Muscle layer of duodenum (tissue), 2 donors: ENCODE measurements around the gene TIAM1.

Source experiments
- H3K27ac ChIP-seq: one replicate; pipeline ENCODE4 v1.7.0; 2013; ENCODE audit warnings: mild to moderate bottlenecking, low read length
- H3K27me3 ChIP-seq: one replicate; pipeline ENCODE4 v1.7.0; 2013; ENCODE audit warnings: low read depth, mild to moderate bottlenecking, control low read depth, low read length
- H3K36me3 ChIP-seq, 2 donors: one replicate each; pipeline ENCODE4 v1.7.0; 2013; ENCODE audit warnings: low read length in 2 of 2, control low read depth in 1 of 2, mild to moderate bottlenecking in 1 of 2; ENCODE audit not compliant: insufficient read depth in 2 of 2, control insufficient read depth in 1 of 2
- H3K4me1 ChIP-seq, 2 donors: one replicate each; pipeline ENCODE4 v1.7.0; 2013; ENCODE audit warnings: low read length in 2 of 2, mild to moderate bottlenecking in 2 of 2, control low read depth in 1 of 2, moderate library complexity in 1 of 2; ENCODE audit not compliant: insufficient read depth in 2 of 2, control insufficient read depth in 1 of 2
- H3K4me3 ChIP-seq, 2 donors: one replicate each; pipeline ENCODE4 v1.7.0; 2013; ENCODE audit warnings: low read length in 2 of 2, low read depth in 1 of 2, mild to moderate bottlenecking in 1 of 2
- H3K9me3 ChIP-seq, 2 donors: one replicate each; pipeline ENCODE4 v1.7.0; 2013; ENCODE audit warnings: low read length in 2 of 2, control low read depth in 1 of 2, mild to moderate bottlenecking in 1 of 2; ENCODE audit not compliant: control insufficient read depth in 1 of 2
- donor health status: healthy.

The TIAM1 gene

GRCh38 chr21:31282095-31282709 lies 61.9 kb downstream of the TIAM1 start:
- Histone ChIP-seq H3K27me3 (no peaks in the 10 kb centered on the region), H3K4me3 (no peak overlapping the region), H3K36me3 (no peaks in the 10 kb centered on the region), H3K4me1 (no peaks in the 10 kb centered on the region), H3K27ac (no peak overlapping the region), H3K9me3 (no peaks in the 10 kb centered on the region)

- Histone ChIP-seq H3K27me3 (no peaks in the 10 kb centered on the region), H3K4me1 (no peaks in the 10 kb centered on the region), H3K27ac (no peak overlapping the region), H3K4me3 (no peak overlapping the region), H3K9me3 (no peaks in the 10 kb centered on the region), H3K36me3 (no peaks in the 10 kb centered on the region)
Observed at GRCh38 chr21:31281561-31281960, 62.5 kb downstream of the TIAM1 start.

DNA sequence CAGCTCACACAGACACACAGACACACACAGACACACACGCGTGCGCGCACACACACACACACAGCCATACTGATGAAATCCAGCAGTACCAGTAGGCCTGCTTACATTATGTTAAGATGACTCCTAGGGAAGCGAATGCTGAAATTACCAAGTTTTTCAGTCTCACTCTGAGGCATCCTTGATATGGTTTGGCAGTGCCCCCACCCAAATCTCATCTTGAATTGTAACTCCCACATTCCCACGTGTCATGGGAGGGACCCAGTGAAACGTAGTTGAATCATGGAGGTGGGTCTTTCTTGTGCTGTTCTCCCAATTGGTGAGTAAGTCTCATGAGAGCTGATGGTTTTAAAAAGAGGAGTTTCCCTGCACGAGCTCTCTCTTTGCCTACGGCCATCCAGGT lies 64.1 kb downstream of the TIAM1 start:
- Histone ChIP-seq H3K4me1 (no peaks in the 10 kb centered on the region), H3K9me3 (no peaks in the 10 kb centered on the region), H3K27ac (no peak overlapping the region), H3K36me3 (no peaks in the 10 kb centered on the region), H3K27me3 (no peaks in the 10 kb centered on the region), H3K4me3 (no peak overlapping the region)

DNA sequence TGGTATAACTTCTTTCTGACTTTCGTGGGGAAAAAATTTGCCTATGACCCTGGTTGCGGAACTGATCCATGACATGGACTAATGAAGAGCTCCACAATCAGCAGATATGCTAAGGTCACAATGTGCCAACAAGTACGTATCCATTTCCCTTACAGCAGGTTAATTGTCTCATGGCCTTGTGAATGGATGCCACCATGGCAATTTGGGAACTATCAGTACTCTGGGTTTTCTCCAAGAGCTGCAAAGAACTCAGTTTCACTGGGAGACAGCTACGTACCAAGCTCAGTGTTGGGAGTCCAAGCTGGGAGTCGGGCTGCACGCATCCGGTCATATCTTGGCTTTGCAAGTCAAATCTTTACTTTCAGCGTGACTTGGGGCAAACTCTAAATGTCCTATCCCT lies 64.8 kb downstream of the TIAM1 start:
- H3K4me3 ChIP-seq: no peak overlapping the region
- H3K27me3 ChIP-seq: no peaks in the 10 kb centered on the region
- no peak overlapping the region for H3K27ac ChIP-seq
- no peaks in the 10 kb centered on the region for H3K36me3 ChIP-seq
- no peaks in the 10 kb centered on the region for H3K4me1 ChIP-seq
- no peaks in the 10 kb centered on the region for H3K9me3 ChIP-seq

- Histone ChIP-seq H3K4me3 (no peak overlapping the region), H3K4me1 (no peaks in the 10 kb centered on the region), H3K9me3 (no peaks in the 10 kb centered on the region), H3K27me3 (no peaks in the 10 kb centered on the region), H3K27ac (no peak overlapping the region), H3K36me3 (no peaks in the 10 kb centered on the region)
Observed at GRCh38 chr21:31278511-31279130, 65.4 kb downstream of the TIAM1 start.

- Histone ChIP-seq H3K4me3 (no peak overlapping the region), H3K9me3 (no peaks in the 10 kb centered on the region), H3K27ac (no peak overlapping the region), H3K4me1 (no peaks in the 10 kb centered on the region), H3K36me3 (no peaks in the 10 kb centered on the region), H3K27me3 (no peaks in the 10 kb centered on the region)
Observed at GRCh38 chr21:31276663-31277062, 67.4 kb downstream of the TIAM1 start.

GRCh38 chr21:31275901-31276300 lies 68.2 kb downstream of the TIAM1 start:
- Histone ChIP-seq H3K27me3 (no peaks in the 10 kb centered on the region), H3K27ac (no peak overlapping the region), H3K4me1 (no peaks in the 10 kb centered on the region), H3K9me3 (no peaks in the 10 kb centered on the region), H3K4me3 (no peak overlapping the region), H3K36me3 (no peaks in the 10 kb centered on the region)

DNA sequence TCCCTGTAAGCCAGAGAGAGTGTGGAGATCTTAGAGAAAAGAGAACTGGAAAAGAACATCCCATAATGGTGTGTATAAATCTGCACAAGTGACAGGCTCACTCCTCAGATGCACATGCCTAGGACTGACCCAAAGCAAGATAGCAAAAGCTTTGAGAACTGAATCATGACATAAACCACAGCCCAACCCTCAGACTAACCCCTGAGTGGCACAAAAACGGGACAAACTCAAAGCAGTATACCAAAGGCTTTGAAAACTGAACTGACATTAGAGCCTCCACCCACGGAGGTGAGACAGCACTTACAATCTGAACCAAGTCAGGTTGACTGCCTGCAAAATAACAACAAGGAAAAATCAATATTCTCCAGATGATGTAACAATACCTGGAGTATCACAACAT lies 70.8 kb downstream of the TIAM1 start:
- no peak overlapping the region for H3K27ac ChIP-seq
- H3K27me3 ChIP-seq: no peaks in the 10 kb centered on the region

GRCh38 chr21:31268090-31268489 lies 76.0 kb downstream of the TIAM1 start:
- Histone ChIP-seq H3K36me3 (no peaks in the 10 kb centered on the region), H3K27me3 (no peaks in the 10 kb centered on the region), H3K27ac (no peak overlapping the region), H3K4me3 (no peak overlapping the region), H3K4me1 (no peaks in the 10 kb centered on the region), H3K9me3 (no peaks in the 10 kb centered on the region)

More for the DNA sequence above, 70.8 kb downstream of the TIAM1 start:
- H3K36me3 ChIP-seq: no peaks in the 10 kb centered on the region
- H3K9me3 ChIP-seq: no peaks in the 10 kb centered on the region
- no peak overlapping the region for H3K4me3 ChIP-seq
- H3K4me1 ChIP-seq: no peaks in the 10 kb centered on the region

DNA sequence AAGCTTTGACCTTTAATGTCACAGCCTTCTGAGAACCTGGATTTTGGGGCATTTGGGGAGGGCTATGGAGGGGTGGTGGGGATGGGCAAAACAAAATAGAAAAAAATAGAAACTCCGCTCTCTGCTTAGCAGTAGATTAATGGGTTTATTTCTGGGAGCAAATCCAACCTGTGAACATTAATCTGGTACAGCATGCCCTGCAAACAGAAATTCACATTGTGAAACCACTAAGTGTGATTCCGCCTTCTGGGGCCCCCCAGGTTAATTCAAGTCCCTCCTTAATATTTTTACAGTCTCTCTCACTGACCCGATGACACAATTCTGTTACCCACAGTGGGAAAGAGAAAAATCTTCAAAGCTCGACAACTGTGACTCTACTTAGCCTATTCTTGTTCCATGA lies 76.4 kb downstream of the TIAM1 start:
- no peak overlapping the region for H3K27ac ChIP-seq
- no peaks in the 10 kb centered on the region for H3K27me3 ChIP-seq
- H3K9me3 ChIP-seq: no peaks in the 10 kb centered on the region
- no peaks in the 10 kb centered on the region for H3K36me3 ChIP-seq
- H3K4me3 ChIP-seq: no peak overlapping the region
- H3K4me1 ChIP-seq: no peaks in the 10 kb centered on the region

- Histone ChIP-seq H3K4me1 (no peaks in the 10 kb centered on the region), H3K27ac (no peak overlapping the region), H3K4me3 (no peak overlapping the region)
Observed at GRCh38 chr21:31266241-31266640, 77.8 kb downstream of the TIAM1 start.

More at GRCh38 chr21:31266241-31266640, 77.8 kb downstream of the TIAM1 start:
- Histone ChIP-seq H3K9me3 (no peaks in the 10 kb centered on the region), H3K27me3 (no peaks in the 10 kb centered on the region), H3K36me3 (no peaks in the 10 kb centered on the region)
